ENCODE measurements around the gene TIMM22. TPM values are rescaled to one million over a fixed set of nuclear protein-coding genes. Genes with fewer than 3 reads are reported as not detected.

TIMM22 gene
- total and polyA plus RNA-seq, 2 of the 13 experiments (the other 11 are each of a cell fraction or from before 2014, with no cell fraction given) = 6.2 to 15.5 TPM

DNA sequence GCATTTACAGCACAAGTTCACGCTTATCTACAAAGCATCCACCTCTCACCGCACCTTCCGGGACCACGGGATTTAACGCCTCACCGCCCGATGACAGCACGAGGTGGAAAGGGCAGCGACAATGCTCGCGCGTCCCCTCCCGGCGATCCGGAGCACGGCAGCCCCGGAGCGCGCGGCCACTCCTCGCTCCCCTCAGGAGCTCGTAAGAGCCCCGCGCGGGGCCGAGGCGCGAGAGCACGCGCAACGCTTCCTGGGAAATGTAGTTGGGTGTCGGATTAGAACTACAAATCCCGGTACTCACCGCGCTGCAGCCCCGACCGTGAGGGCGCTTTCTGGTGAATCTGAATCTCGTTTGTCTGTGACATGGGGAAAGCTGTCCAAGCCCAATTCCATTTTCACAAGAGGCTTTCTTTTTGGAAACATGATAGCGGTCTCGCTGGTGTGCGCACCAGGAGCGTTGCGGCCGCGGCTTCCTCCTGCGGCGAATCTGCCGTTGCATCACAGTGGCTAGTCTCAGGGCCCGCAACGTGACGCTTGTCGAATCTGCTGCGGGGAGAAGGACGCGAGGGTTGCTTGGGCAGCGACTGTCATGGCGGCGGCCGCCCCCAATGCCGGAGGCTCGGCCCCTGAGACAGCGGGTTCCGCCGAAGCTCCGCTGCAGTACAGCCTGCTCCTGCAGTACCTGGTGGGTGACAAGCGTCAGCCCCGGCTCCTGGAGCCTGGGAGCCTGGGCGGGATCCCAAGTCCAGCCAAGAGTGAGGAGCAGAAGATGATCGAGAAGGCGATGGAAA is at the start of gene TIMM22 (continued):
- TF ChIP-seq CEBPB (IDR thresholded peaks at IDR 0.05; ENCODE audit: borderline replicate concordance, low read depth, low read length) = peak; percentile 67; the same call in 1 of the 2 replicates

DNA sequence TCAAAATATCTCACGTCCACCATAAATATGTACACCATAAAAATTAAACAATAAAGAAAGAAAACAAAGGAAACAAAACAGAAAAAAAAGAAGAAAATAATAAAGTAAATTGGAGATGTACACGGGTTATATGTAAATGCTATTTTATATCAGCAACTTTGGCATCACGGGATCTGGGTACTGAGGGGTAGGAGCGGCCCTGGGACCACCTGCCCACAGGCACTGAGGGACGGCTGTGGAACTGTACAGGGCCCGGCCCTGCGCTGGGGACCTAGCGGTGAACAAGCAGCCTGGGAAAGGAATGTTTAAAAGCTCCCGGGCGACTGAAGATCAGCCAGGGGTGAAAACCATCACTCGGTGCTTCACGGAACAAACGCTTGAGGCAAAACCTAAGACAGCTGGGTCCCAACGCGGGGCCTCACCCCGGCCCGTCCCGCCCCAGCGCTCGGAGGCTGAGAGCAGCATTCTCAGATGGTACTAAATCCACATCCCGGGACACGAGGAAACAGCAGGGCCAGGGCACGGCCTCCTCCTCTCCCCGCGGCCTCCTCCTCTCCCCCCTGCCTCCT is 48.6 kb upstream of the TIMM22 start:
- H3K9me3 ChIP-seq (ENCODE audit: low read length) = no peaks in the 10 kb centered on the region
- no peak overlapping the region for H3K4me2 ChIP-seq (ENCODE audit: low read depth, low read length)
- H3K27ac ChIP-seq (ENCODE audit: extremely low read length, insufficient read depth, low read length) = no peak overlapping the region
- H3K4me1 ChIP-seq (ENCODE audit: insufficient read depth, low read length) = peaks cover 20% of the 10 kb centered on the region
- CTCF ChIA-PET (ENCODE audit: low intra/inter-chr PET ratio, low total read pairs) = no interaction called here
- no peak for ATAC-seq
- POLR2A ChIA-PET = no interaction called here
- no peak overlapping the region for H3K9ac ChIP-seq (ENCODE audit: insufficient read depth, low read depth, low read length)
- H4K20me1 ChIP-seq (ENCODE audit: insufficient read depth, low read length) = no peaks in the 10 kb centered on the region
- peaks cover 0 to 4% of the 10 kb centered on the region in 2 experiments; a peak in 2 of 5 replicates for H3K36me3 ChIP-seq (replicated peaks in 1 of 2; ENCODE audit: control insufficient read depth in 1 of 2, insufficient read depth in 2 of 2, low read length in 2 of 2)
- no peak overlapping the region for H2AFZ ChIP-seq (ENCODE audit: low read length)
- intact Hi-C loops (cut with micrococcal nuclease; ENCODE audit: unreplicated experiment) (no loop called here), in situ Hi-C loops (cut with HindIII; ENCODE audit: extremely low pct_ligation_motif_present, low pct_unique_long_range_greater_than_20kb) (no loop called here)
- 93% methylated on average over 21 of the region's 25 CpGs for WGBS (ENCODE audit: low lambda C conversion rate)
- H3K27me3 ChIP-seq (ENCODE audit: control insufficient read depth in 1 of 2, insufficient read depth in 2 of 2, low read length in 2 of 2) = no peaks in the 10 kb centered on the region
- H3K4me3 ChIP-seq (replicated peaks in 1 of 3; ENCODE audit: insufficient read depth in 1 of 3, low read depth in 2 of 3, low read length in 3 of 3) = no peak overlapping the region
- no TSS peak for BruUV-seq (replicated peaks)
- peaks cover 8% of the 10 kb centered on the region for H3K79me2 ChIP-seq (ENCODE audit: insufficient read depth, low read length)
- FAIRE-seq = no peak
- no peak for DNase-seq (ENCODE audit: low spot score)
- TF ChIP-seq GPN1 (CRISPR knock-in tag; IDR thresholded peaks at IDR 0.05; ENCODE audit: borderline replicate concordance) (no peak), ZFP36 (IDR thresholded peaks at IDR 0.05; ENCODE audit: borderline replicate concordance, low read depth, low read length, partially characterized antibody) (no peak), ISL2 (CRISPR knock-in tag; IDR thresholded peaks at IDR 0.05) (no peak), ZNF703 (CRISPR knock-in tag; IDR thresholded peaks at IDR 0.05; ENCODE audit: borderline replicate concordance) (no peak), THYN1 (CRISPR knock-in tag; IDR thresholded peaks at IDR 0.05; ENCODE audit: borderline replicate concordance, low read depth) (no peak), MXD4 (CRISPR knock-in tag; IDR thresholded peaks at IDR 0.05) (no peak), ZNF839 (CRISPR knock-in tag; IDR thresholded peaks at IDR 0.05; ENCODE audit: borderline replicate concordance) (no peak), ZBTB34 (CRISPR knock-in tag; IDR thresholded peaks at IDR 0.05) (no peak), EP300 (IDR thresholded peaks at IDR 0.05; ENCODE audit: low read depth in 2 of 2, low read length in 2 of 2) (no peak), EP300 (CRISPR knock-in tag; IDR thresholded peaks at IDR 0.05; ENCODE audit: borderline replicate concordance) (no peak), SOX6 (IDR thresholded peaks at IDR 0.05) (no peak), SOX6 (CRISPR knock-in tag; IDR thresholded peaks at IDR 0.05) (no peak), ATF1 (CRISPR knock-in tag; IDR thresholded peaks at IDR 0.05) (no peak), ZNF138 (CRISPR knock-in tag; IDR thresholded peaks at IDR 0.05; ENCODE audit: low read depth) (no peak), FOXA3 (CRISPR knock-in tag; IDR thresholded peaks at IDR 0.05) (no peak), ZC3H13 (CRISPR knock-in tag; IDR thresholded peaks at IDR 0.05) (no peak), HDAC6 (IDR thresholded peaks at IDR 0.05; ENCODE audit: low read depth, low read length) (no peak)
- TF ChIP-seq, protein P1, sequence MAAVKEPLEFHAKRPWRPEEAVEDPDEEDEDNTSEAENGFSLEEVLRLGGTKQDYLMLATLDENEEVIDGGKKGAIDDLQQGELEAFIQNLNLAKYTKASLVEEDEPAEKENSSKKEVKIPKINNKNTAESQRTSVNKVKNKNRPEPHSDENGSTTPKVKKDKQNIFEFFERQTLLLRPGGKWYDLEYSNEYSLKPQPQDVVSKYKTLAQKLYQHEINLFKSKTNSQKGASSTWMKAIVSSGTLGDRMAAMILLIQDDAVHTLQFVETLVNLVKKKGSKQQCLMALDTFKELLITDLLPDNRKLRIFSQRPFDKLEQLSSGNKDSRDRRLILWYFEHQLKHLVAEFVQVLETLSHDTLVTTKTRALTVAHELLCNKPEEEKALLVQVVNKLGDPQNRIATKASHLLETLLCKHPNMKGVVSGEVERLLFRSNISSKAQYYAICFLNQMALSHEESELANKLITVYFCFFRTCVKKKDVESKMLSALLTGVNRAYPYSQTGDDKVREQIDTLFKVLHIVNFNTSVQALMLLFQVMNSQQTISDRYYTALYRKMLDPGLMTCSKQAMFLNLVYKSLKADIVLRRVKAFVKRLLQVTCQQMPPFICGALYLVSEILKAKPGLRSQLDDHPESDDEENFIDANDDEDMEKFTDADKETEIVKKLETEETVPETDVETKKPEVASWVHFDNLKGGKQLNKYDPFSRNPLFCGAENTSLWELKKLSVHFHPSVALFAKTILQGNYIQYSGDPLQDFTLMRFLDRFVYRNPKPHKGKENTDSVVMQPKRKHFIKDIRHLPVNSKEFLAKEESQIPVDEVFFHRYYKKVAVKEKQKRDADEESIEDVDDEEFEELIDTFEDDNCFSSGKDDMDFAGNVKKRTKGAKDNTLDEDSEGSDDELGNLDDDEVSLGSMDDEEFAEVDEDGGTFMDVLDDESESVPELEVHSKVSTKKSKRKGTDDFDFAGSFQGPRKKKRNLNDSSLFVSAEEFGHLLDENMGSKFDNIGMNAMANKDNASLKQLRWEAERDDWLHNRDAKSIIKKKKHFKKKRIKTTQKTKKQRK (IDR thresholded peaks at IDR 0.05; ENCODE audit: low read length) = no peak
